ENCODE results near the gene PALS2.

The PALS2 gene

GRCh38 chr7:24591152-24591551, 17.9 kb downstream of the PALS2 start:
- DNase-seq: no peak

- DNase-seq: no peak
Observed at GRCh38 chr7:24595671-24596418, 22.6 kb downstream of the PALS2 start.

GRCh38 chr7:24597014-24597413, 23.8 kb downstream of the PALS2 start:
- no peak for DNase-seq

- DNase-seq: no peak
Observed at GRCh38 chr7:24601600-24601999, 28.3 kb downstream of the PALS2 start.

- DNase-seq: no peak
Observed at GRCh38 chr7:24602860-24603456, 29.7 kb downstream of the PALS2 start.

GRCh38 chr7:24604630-24605029, 31.4 kb downstream of the PALS2 start:
- DNase-seq: no peak

GRCh38 chr7:24608504-24608903, 35.3 kb downstream of the PALS2 start:
- no peak for DNase-seq

- no peak for DNase-seq
Observed at GRCh38 chr7:24609059-24609458, 35.8 kb downstream of the PALS2 start.

GRCh38 chr7:24609570-24609969, 36.3 kb downstream of the PALS2 start:
- no peak for DNase-seq

- DNase-seq: no peak
Observed at GRCh38 chr7:24611130-24611529, 37.9 kb downstream of the PALS2 start.

- DNase-seq: no peak
Observed at GRCh38 chr7:24617957-24618616, 44.8 kb downstream of the PALS2 start.

GRCh38 chr7:24619978-24620377, 46.7 kb downstream of the PALS2 start:
- no peak for DNase-seq

GRCh38 chr7:24622646-24623182, 49.5 kb downstream of the PALS2 start:
- DNase-seq: no peak
